ENCODE results near the gene WDR1.
A peak's percentile ranks its signal among the peaks of the same experiment; 100 is the strongest.

The WDR1 gene

GRCh38 chr4:10121568-10122208 is 5.1 kb upstream of the WDR1 start:
- Histone ChIP-seq H3K4me1 (ENCODE audit: control insufficient read depth, insufficient read depth, low read length) (peaks cover 37% of the 10 kb centered on the region), H3K27ac (ENCODE audit: low read length) (no peak overlapping the region)

GRCh38 chr4:10120943-10121567 is 4.5 kb upstream of the WDR1 start:
- Histone ChIP-seq H3K36me3 (ENCODE audit: control insufficient read depth in 2 of 2, insufficient read depth in 2 of 2, low read length in 2 of 2) (no peaks in the 10 kb centered on the region), H3K9ac (ENCODE audit: low read length in 2 of 2) (no peak overlapping the region), H3K9me3 (ENCODE audit: control insufficient read depth in 2 of 2, low read length in 2 of 2) (no peaks in the 10 kb centered on the region), H3K27ac (ENCODE audit: low read length) (no peak overlapping the region), H3K4me3 (ENCODE audit: low read length in 2 of 2) (no peak overlapping the region), H3K4me1 (ENCODE audit: control insufficient read depth, insufficient read depth, low read length) (peaks cover 37% of the 10 kb centered on the region), H3K27me3 (ENCODE audit: control insufficient read depth in 1 of 2, insufficient read depth in 2 of 2, low read length in 2 of 2) (no peaks in the 10 kb centered on the region)

More at GRCh38 chr4:10121568-10122208, 5.1 kb upstream of the WDR1 start:
- Histone ChIP-seq H3K36me3 (ENCODE audit: control insufficient read depth in 2 of 2, insufficient read depth in 2 of 2, low read length in 2 of 2) (no peaks in the 10 kb centered on the region), H3K9me3 (ENCODE audit: control insufficient read depth in 2 of 2, low read length in 2 of 2) (no peaks in the 10 kb centered on the region), H3K4me3 (ENCODE audit: low read length in 2 of 2) (no peak overlapping the region), H3K27me3 (ENCODE audit: control insufficient read depth in 1 of 2, insufficient read depth in 2 of 2, low read length in 2 of 2) (no peaks in the 10 kb centered on the region), H3K9ac (ENCODE audit: low read length in 2 of 2) (no peak overlapping the region)

- H3K4me1 ChIP-seq (ENCODE audit: control insufficient read depth, insufficient read depth, low read length), result peaks cover 48% of the 10 kb centered on the region
- no peak overlapping the region for H3K9ac ChIP-seq (ENCODE audit: low read length in 2 of 2)
- no peaks in the 10 kb centered on the region for H3K9me3 ChIP-seq (ENCODE audit: control insufficient read depth in 2 of 2, low read length in 2 of 2)
- peaks cover 0 to 3% of the 10 kb centered on the region in 2 donors for H3K36me3 ChIP-seq (ENCODE audit: control insufficient read depth in 2 of 2, insufficient read depth in 2 of 2, low read length in 2 of 2)
- H3K27me3 ChIP-seq (ENCODE audit: control insufficient read depth in 1 of 2, insufficient read depth in 2 of 2, low read length in 2 of 2), result no peaks in the 10 kb centered on the region
- peak overlapping the region; percentile 99 for H3K27ac ChIP-seq (ENCODE audit: low read length)
- no peak overlapping the region for H3K4me3 ChIP-seq (ENCODE audit: low read length in 2 of 2)
Observed at GRCh38 chr4:10119773-10120172, 3.2 kb upstream of the WDR1 start.

- no peak overlapping the region for H3K4me3 ChIP-seq (ENCODE audit: low read length in 2 of 2)
- H3K27me3 ChIP-seq (ENCODE audit: control insufficient read depth in 1 of 2, insufficient read depth in 2 of 2, low read length in 2 of 2), result no peaks in the 10 kb centered on the region
- H3K9me3 ChIP-seq (ENCODE audit: control insufficient read depth in 2 of 2, low read length in 2 of 2), result no peaks in the 10 kb centered on the region
- no peak overlapping the region for H3K9ac ChIP-seq (ENCODE audit: low read length in 2 of 2)
- H3K27ac ChIP-seq (ENCODE audit: low read length), result peak overlapping the region; percentile 99
- H3K36me3 ChIP-seq (ENCODE audit: control insufficient read depth in 2 of 2, insufficient read depth in 2 of 2, low read length in 2 of 2), result peaks cover 3 to 5% of the 10 kb centered on the region in 2 donors
- peaks cover 53% of the 10 kb centered on the region for H3K4me1 ChIP-seq (ENCODE audit: control insufficient read depth, insufficient read depth, low read length)
Observed at GRCh38 chr4:10119278-10119677, 2.7 kb upstream of the WDR1 start.

- no peaks in the 10 kb centered on the region for H3K27me3 ChIP-seq (ENCODE audit: control insufficient read depth in 1 of 2, insufficient read depth in 2 of 2, low read length in 2 of 2)
- no peaks in the 10 kb centered on the region for H3K9me3 ChIP-seq (ENCODE audit: control insufficient read depth in 2 of 2, low read length in 2 of 2)
- peak overlapping the region in 1 of 2 donors; percentile 77 for H3K4me3 ChIP-seq (ENCODE audit: low read length in 2 of 2)
- H3K36me3 ChIP-seq (ENCODE audit: control insufficient read depth in 2 of 2, insufficient read depth in 2 of 2, low read length in 2 of 2), result peaks cover 12 to 14% of the 10 kb centered on the region in 2 donors
- peaks cover 53% of the 10 kb centered on the region for H3K4me1 ChIP-seq (ENCODE audit: control insufficient read depth, insufficient read depth, low read length)
- peak overlapping the region; percentile 99 for H3K27ac ChIP-seq (ENCODE audit: low read length)
- peak overlapping the region; percentile 97 for H3K9ac ChIP-seq (ENCODE audit: low read length in 2 of 2)
Observed at GRCh38 chr4:10118048-10119004, 1.7 kb upstream of the WDR1 start.

GRCh38 chr4:10117359-10118047 is 904 bp upstream of the WDR1 start:
- H3K36me3 ChIP-seq (ENCODE audit: control insufficient read depth in 2 of 2, insufficient read depth in 2 of 2, low read length in 2 of 2), result peaks cover 20 to 22% of the 10 kb centered on the region in 2 donors
- H3K27me3 ChIP-seq (ENCODE audit: control insufficient read depth in 1 of 2, insufficient read depth in 2 of 2, low read length in 2 of 2), result no peaks in the 10 kb centered on the region
- peaks cover 60% of the 10 kb centered on the region for H3K4me1 ChIP-seq (ENCODE audit: control insufficient read depth, insufficient read depth, low read length)
- peak overlapping the region; percentile 97 for H3K9ac ChIP-seq (ENCODE audit: low read length in 2 of 2)
- peak overlapping the region; percentile 75 to 77 for H3K4me3 ChIP-seq (ENCODE audit: low read length in 2 of 2)
- no peaks in the 10 kb centered on the region for H3K9me3 ChIP-seq (ENCODE audit: control insufficient read depth in 2 of 2, low read length in 2 of 2)
- peak overlapping the region; percentile 99 for H3K27ac ChIP-seq (ENCODE audit: low read length)

GRCh38 chr4:10115797-10116568 is 616 bp downstream of the WDR1 start:
- Histone ChIP-seq H3K36me3 (ENCODE audit: control insufficient read depth in 2 of 2, insufficient read depth in 2 of 2, low read length in 2 of 2) (peaks cover 31 to 36% of the 10 kb centered on the region in 2 donors), H3K9me3 (ENCODE audit: control insufficient read depth in 2 of 2, low read length in 2 of 2) (no peaks in the 10 kb centered on the region), H3K27ac (ENCODE audit: low read length) (peak overlapping the region; percentile 79), H3K4me3 (ENCODE audit: low read length in 2 of 2) (peak overlapping the region; percentile 76 to 88), H3K27me3 (ENCODE audit: control insufficient read depth in 1 of 2, insufficient read depth in 2 of 2, low read length in 2 of 2) (no peaks in the 10 kb centered on the region), H3K9ac (ENCODE audit: low read length in 2 of 2) (peak overlapping the region; percentile 74 to 84), H3K4me1 (ENCODE audit: control insufficient read depth, insufficient read depth, low read length) (peaks cover 72% of the 10 kb centered on the region)

- peak overlapping the region; percentile 74 to 84 for H3K9ac ChIP-seq (ENCODE audit: low read length in 2 of 2)
- H3K9me3 ChIP-seq (ENCODE audit: control insufficient read depth in 2 of 2, low read length in 2 of 2), result no peaks in the 10 kb centered on the region
- H3K4me3 ChIP-seq (ENCODE audit: low read length in 2 of 2), result peak overlapping the region; percentile 76 to 88
- peak overlapping the region; percentile 79 for H3K27ac ChIP-seq (ENCODE audit: low read length)
- H3K4me1 ChIP-seq (ENCODE audit: control insufficient read depth, insufficient read depth, low read length), result peaks cover 79% of the 10 kb centered on the region
- peaks cover 32 to 40% of the 10 kb centered on the region in 2 donors for H3K36me3 ChIP-seq (ENCODE audit: control insufficient read depth in 2 of 2, insufficient read depth in 2 of 2, low read length in 2 of 2)
- no peaks in the 10 kb centered on the region for H3K27me3 ChIP-seq (ENCODE audit: control insufficient read depth in 1 of 2, insufficient read depth in 2 of 2, low read length in 2 of 2)
Observed at GRCh38 chr4:10115271-10115796, 1.3 kb downstream of the WDR1 start.

- H3K4me3 ChIP-seq (ENCODE audit: low read length in 2 of 2), result peak overlapping the region; percentile 76 to 88
- no peaks in the 10 kb centered on the region for H3K9me3 ChIP-seq (ENCODE audit: control insufficient read depth in 2 of 2, low read length in 2 of 2)
- no peak overlapping the region for H3K9ac ChIP-seq (ENCODE audit: low read length in 2 of 2)
- H3K36me3 ChIP-seq (ENCODE audit: control insufficient read depth in 2 of 2, insufficient read depth in 2 of 2, low read length in 2 of 2), result peaks cover 32 to 44% of the 10 kb centered on the region in 2 donors
- H3K27ac ChIP-seq (ENCODE audit: low read length), result no peak overlapping the region
- peaks cover 79% of the 10 kb centered on the region for H3K4me1 ChIP-seq (ENCODE audit: control insufficient read depth, insufficient read depth, low read length)
- H3K27me3 ChIP-seq (ENCODE audit: control insufficient read depth in 1 of 2, insufficient read depth in 2 of 2, low read length in 2 of 2), result no peaks in the 10 kb centered on the region
Observed at GRCh38 chr4:10114607-10115006, 2.0 kb downstream of the WDR1 start.
